HG03469 (cell line): ENCODE results near the gene KNOP1.
"Not testable (repeated sequence)": the region's sequence is repeated elsewhere in the genome, so short reads cannot be mapped to it uniquely, and the experiment has no call there.

ENCODE experiments used
- ATAC-seq: cut with Tn5 transposase; IDR thresholded peaks from one replicate; pipeline ENCODE4 v1.9.1; 2021; ENCODE audit warnings: mild to moderate bottlenecking, moderate library complexity, moderate number of reproducible peaks; ENCODE audit not compliant: unreplicated experiment

KNOP1 gene

DNA sequence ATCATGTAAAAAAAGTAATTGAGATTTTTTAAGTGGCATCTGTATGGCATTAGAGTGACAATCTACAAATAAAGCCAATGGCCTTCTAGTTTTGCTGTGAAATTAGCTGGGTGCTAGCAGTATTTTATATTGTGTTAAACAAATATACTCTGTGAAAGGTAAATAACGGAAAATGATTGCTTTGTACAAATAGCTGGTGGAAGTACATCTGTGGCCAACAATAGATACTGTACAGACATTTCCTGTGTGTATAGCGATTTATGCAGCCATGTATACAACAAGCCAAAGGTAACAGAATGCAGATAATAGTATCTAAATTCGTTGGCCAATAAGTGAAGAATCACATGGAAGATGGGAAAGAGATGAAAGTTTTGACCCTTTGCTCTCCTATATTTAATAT is 26.6 kb upstream of the KNOP1 start:
- ATAC-seq = no peak

DNA sequence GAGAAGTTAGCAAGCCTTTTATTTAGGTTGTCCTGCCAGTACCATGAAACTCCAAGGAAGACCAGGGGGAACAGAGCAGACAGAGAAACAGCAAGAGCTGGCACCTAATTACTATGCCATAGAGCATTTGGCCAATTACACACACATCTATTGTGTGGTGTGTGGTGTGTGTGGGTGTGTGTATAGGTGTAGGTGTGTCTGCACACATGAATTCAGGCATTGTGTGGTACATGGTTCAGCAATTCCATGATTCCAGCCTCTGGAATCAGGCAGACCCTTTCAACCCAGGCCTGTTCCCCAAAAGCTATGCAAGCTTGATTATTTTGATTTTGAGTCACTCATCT is 25.8 kb upstream of the KNOP1 start:
- no peak for ATAC-seq

DNA sequence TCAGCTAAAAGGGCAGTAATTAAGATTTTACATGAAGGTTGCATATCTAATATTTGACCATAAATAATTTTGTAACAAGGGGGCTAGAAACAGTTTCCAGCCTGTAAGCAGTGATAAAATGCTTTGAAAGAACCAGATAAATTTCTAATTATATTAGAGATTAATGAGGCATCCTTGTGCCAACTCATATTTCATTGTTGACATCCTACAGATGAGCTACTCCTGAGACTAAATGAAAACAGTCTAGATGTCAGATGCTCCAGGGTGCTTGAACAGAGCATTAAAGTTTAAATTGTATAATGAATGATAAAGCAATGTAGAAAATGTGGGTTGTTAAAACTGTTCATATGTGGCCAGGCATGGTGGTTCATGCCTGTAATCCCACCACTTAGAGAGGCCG is 23.3 kb upstream of the KNOP1 start:
- no peak for ATAC-seq

DNA sequence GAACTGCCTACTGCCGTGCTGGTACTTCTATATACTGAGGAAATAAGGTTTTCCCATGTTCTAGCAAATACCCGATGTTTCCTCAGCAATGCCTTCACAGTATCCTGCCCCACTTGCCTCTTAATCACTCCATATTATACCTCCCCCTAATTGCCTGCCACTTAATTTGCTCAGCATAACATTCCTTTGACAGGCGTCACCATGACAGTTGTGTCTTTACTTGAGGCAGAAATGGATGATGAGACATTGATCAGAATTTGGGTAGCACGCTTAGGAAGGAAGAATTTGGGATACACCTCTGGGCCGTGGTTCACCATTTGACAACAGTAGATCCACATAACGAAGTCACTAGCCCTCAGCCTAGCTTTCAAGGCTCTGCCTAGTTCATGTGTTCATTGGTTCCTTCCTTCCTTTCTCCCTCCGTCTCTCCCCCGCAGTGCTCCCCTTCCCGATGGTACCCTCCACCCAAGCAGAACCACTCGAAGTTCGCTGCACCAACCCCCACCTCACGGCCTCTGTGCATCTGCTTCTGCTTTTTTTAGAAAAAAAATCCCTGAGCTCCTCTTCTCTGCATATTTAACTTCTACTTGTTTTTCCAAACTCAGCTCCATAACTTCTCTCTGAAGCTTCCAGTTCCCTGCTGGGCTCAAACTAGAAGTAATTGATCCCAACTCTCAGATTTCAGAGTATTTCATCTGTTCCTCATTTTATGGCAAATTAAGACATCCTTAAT is 19.4 kb upstream of the KNOP1 start:
- ATAC-seq = no peak

DNA sequence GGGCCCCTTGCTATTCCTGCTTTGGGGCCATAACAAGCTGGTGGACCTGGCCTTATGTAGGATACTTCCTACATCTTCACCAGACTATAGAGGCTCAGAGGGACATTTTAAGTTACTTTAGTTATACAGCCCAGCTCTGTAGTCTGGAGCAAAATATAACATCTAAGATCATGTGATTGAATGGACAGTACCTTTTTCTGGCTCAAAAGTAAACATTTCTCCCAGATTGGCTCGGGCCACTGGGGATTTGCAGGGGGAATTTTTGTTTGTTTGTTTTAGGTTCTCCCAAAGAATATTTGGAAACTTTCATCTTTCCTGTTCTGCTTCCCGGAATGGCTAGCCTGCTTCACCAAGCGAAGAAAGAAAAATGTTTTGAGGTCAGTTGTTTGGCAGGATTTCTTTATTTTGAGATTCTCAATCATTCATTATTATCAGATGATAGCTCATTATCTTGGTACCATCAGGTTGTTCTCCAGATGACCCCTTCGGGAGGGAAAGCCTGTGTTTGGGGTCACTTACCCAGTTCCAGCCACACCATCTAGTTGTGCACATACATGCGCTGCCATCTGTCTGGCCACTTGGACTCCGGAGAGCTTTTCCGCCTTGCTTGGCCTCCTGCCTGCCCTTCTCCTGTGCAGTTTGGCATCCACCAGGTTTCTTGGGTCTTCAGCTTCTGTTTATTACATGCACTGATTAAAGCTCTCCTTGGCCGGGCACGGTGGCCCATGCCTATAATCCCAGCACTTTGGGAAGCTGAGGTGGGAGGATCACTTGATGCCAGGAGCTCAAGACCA is 17.2 kb upstream of the KNOP1 start:
- ATAC-seq = no peak

DNA sequence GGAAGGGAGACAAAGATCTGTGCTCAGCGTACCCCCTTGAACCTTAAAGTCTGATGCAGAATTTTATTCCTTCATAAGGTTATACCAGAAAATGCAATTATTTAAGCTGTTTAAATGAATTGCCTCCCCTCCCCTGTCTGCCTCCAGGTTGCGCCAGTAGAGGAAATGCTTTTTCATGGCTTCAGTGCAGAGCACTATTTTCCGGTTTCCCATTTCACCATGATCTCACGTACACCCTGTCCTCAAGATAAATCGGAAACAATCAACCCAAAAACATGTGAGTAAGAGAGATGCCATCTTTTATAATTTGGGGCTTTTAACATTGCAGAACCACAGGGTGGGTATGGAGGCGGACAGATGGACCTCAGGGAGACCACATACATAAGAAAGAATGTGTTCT is 15.5 kb upstream of the KNOP1 start:
- ATAC-seq = no peak

DNA sequence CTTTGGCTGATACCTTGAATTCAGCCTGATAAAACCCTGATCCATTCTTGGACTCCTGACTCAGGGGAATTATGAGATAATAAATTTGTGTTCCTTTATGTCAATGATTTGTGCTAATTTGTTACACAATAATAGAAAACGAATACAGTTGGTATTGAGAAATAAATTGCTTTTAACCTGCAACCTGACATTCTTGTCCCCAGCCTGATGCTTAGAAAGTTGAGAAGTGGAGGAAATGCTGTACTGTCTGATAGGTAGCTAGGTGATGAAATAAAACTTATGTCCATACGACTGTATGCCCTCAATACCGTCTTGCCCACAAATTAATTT is 10.6 kb upstream of the KNOP1 start:
- no peak for ATAC-seq

DNA sequence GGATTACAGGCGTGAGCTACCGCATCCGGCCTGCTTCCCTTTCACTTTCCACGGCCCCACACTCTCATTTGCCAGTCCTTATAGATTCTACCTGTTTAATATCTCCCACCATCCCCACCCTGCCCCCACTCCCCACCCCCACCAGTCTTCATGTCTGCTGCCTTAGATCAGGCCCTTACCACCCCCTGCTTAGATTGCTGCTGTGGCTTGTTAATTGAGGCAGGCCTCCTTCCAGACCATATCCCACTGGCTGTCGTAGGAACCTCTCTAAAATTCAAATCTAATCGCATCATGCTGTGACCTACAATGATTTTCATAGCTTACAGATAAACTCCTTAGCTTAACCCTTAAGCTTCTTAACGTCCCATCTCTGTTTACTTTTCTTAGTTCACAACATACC is 5.0 kb upstream of the KNOP1 start:
- ATAC-seq = no peak

DNA sequence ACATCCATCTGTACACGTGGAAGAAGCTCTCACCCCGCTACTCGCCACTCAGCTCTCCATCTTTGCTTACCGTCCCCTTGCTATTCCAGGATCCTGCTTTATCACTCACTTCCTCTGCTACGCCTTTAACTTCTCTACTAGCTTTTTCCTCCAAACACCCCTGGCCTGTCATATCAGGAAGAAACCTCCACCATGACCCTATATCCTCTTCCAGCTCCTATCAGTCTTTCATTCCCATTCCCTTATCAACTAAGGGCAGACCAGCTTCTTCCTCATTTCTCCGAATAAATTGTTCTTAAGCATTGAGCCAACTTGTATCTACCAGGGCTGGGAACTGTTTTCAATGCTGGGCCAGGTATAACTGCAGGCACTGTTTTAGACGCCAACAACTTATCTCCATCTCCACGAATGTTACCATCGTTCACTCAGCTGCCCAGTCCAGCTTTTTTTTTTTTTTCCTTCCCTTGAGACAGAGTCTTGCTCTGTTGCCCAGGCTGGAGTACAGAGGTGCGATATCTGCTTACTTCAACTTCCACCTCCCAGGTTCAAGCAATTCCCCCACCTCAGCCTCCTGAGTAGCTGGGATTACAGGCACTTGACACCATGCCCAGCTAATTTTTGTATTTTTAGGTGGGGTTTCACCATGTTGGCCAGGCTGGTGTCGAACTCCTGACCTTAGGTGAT is 4.4 kb upstream of the KNOP1 start:
- no peak for ATAC-seq

DNA sequence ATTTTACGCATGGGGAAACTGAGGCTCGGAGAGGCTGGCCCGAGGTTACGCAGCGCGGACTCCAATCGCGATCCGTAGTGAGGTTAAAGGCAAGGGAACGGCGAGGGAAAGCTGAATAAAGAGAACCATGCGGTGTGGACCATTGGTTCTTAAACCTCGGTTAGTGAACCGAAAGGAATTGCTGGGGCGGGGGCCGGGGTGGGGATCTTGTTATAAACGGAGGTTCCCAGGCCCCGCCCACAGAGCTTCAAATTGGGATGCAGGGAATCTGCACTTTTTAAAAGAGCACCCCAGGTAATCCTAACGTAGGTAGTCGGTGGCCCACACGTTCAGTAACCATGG is 568 bp upstream of the KNOP1 start:
- no peak for ATAC-seq

DNA sequence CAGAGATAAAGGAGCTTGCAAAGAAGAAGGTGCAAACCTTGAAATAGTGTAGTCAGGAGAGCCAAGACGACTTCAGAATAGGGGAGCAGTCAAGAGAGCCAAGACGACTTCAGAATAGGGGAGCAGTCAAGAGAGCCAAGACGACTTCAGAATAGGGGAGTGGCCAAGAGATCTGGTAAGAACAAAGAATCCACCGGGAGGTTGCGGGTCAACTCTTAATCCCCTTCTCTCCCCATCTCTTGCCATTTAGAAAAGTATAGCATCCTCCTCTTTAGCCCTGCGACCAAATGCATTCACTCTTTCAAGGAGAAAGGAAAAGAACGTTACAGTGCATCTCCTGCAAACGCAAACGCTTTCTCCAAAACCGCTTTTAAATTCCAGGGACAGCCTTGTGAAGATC is 713 bp downstream of the KNOP1 start:
- no peak for ATAC-seq

DNA sequence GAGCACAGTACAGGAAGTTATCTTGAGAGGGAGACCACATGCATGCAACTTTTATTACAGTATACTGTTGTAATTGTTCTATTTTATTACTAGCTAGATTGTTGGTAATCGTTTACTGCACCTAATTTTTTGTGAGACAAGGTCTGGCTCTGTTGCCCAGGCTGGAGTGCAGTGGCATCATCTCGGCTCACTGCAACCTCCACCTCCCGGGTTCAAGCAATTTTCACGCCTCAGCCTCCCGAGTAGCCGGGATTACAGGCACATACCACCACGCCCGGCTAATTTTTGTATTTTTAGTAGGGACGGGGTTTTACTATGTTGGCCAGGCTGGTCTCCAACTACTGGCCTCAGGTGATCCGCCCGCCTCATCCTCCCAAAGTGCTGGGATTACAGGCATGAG is 1.3 kb downstream of the KNOP1 start:
- ATAC-seq = not testable (repeated sequence)

DNA sequence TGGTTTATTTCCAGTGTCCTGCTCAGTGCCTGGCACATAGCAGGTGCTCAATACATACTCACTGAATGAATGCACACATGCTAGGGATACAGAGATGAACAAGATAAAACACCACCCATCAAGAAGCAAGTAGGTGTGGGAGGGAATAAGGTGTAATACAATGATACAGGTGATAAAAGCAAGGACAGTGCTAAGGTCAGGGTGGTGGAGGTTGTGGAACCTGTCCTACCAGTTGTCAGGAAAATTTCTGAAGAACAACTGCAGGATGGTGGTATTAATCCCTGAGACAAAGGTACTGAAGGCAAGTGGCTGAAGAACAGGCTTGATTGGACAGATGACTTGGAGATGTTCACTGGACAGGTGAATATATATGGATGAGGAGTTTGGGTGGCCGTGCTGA is 1.8 kb downstream of the KNOP1 start:
- no peak for ATAC-seq

DNA sequence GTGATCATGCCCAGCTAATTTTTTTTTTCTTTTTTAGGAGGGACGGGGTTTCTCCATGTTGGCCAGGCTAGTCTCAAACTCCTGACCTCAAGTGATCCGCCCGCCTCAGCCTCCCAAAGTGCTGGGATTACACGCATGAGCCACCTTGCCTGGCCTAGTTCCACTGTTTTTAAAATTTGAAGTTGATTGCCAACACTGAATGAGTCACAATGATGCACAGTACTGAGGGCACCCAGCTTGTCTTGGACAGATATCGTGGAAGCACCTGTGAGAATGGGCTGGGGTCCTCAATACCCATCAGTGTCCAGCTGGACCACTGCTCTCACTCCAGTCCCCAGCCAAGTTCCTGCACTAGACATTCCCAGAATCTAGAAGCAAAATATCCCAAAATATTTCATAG is 2.5 kb downstream of the KNOP1 start:
- ATAC-seq = no peak

DNA sequence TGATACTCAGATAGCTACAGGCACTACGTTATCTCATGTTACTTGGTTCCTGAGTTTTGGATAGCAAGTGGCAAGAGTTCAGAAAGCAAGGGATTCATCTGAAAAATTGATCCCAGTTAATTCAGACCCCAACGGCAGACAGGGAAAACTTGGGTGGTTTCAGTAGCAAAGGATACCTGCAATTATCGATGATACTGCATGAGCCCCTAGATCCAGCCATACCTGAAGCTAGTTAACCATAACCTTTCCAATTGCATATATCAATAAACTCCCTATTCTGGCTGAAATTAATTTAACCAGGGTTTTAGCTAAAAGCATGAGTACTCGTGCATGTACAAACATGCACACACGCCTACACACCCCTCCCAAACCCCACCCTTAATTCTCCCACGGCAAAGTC is 4.3 kb downstream of the KNOP1 start:
- no peak for ATAC-seq

DNA sequence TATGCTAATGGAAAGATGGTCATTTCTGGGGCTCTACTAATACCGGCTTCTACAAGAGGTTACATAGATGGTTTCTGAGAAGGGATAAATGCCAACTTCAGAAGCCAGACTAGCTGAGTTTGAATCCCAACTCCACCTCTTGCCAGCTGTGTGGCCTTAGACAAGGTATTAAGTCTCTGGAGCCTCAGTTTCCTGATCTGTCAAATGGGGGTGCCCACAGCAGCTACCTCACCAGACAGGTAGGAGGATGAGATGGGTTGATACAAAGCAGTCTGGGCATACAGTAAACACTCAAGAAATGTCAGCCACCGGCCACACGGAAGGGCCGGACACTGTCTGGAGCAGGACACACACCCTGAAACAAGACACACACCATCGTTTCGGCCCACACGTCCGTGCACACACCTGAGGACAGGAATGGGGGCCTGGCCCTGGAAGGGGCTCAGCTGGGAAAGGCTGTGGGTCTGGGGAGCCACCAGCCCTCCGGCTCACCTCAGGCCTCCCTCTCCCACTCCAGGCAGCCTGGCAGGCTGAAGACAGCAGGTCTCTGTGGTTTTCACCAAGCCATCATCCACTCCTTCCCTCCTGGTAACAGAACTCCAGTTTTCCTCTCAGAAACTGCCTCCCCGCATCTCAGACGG is 5.5 kb downstream of the KNOP1 start:
- ATAC-seq = no peak

DNA sequence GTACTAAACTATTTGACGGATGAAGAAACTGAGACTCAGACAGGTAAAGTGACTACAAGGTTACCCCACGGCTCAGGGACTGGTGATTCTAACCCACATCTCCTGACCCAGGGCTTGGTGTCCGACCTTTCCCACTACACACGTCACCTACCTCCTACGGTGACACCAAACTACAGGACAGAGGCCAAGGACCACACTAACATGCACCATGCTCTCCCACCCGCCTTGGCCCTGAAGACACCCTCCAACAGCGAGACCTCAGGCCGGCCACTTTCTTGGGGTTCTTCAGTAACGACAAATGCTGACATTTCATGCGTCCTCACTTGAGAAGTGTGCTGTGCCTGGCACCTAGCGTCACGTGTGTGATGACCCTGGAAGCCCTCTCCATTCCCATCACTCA is 6.4 kb downstream of the KNOP1 start:
- no peak for ATAC-seq

DNA sequence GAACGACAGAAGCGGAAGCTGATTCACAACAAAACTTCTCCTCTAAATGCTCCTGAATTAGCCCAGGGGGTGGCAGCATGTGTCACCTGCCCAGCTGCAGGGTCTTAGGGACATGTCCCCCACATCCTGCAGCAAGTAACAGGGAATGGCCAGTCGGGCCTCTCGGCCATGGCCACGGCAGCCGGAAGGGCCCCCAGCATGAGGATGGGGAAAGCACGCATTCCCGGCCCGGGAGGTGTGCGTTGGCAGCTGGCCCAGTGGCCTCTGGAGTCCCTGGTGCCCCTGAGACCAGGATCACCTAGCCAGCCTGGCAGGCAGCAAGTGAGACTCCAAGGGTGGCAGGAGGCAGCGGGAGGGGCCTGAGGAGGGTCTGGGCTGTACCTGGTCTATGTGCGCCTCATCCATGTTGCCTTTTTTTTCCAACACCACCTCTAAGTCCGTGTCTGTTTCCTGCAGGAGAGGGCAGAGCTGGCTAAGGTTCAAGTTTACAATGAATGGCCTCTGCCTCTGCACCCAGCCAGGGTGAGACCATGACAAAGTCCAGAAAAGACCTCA is 7.0 kb downstream of the KNOP1 start:
- no peak for ATAC-seq

DNA sequence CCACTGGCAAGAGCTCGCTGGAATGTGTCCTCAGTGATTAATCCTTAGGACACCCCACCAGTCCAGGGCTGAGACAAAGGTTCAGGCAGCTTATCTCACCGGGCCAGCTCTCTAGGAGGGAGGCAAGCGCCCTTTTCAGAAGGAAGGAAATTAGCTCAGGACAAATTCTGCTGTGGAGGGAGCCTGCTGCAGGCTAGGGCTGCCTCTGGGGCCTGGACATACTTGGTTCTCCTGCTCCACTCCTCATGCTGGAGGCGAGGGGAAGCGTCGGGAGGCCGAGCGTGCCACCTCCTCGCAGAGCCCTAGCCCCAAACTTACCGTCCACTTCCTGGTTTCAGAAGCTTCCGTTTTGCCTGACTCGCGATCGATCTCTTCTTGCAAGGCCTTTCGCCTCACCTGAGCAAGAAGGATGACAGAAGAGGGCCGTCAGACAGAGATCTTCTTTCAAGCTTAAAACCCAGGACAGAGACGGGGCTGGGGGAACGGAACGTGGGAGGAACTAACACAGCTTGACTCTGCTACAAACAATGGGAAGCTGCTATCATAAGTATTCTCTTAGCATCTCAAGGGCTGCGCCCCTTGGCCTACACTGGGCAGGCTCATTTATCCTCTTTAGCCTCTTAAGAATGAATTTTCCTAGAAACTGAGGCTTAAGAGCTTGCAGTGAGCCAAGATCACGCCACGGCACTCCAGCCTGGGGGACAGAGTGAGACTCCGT is 7.7 kb downstream of the KNOP1 start:
- no peak for ATAC-seq

DNA sequence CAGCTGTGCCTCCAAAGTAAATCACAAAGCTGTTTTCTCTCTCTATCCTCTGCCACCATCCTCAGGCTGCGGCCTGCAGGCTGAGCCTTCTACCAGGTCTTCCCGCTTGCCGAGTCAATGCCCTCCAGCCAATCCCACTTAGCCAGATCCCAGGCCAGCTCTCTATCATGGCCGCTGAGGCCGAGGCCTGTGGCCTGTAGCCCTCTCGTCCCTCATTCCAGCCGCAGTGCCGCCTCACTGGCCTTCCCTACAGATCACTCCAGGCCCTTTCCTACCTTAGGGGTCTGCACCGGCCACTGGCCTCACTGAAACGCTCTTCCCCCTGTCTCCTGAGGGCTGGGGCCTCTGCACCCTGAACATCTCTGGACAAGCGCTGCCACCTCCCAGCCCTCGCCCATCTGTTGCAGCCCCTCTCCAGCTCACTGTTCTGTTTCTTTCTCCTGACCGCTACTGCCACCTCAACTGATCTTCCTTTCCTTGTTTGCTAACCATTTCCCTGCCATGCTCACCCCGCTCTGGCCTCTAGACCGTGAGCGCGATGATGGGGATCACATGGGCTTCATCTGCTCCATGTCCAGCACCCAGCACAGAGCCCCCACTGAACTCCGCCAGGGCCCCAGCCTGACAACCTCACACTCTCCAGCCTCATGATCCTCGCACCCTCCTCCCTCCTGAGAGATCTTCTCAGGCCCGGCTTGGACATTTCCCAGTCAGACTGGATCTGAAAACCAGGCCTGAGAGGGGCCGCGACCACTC is 8.5 kb downstream of the KNOP1 start:
- no peak for ATAC-seq
